Measurements from ENCODE around the gene OR6C74.

The OR6C74 gene

DNA sequence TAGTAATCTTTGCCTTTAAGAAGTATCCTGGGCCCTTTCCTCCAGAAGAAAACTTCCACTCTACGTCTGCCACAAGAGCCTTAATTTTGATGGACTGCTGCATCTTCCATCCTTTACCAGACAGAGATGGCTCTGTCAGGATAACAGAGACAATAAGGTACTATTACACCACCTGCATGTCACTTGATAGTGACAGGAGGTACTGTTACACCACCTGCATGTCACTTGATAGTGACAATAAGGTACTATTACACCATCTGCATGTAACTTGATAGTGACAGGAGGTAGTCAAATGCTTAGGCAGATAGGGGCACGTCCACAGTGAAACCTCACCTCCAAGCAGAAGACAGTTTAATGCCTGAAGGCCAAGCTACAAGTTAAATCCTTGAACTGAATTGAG is 13.9 kb downstream of the OR6C74 start:
- no peak overlapping the region for H3K4ac ChIP-seq (ENCODE audit: low read depth in 1 of 2, low read length in 2 of 2)
- no peak overlapping the region for H3K23ac ChIP-seq (ENCODE audit: low read length in 2 of 2)
- H3K4me1 ChIP-seq (ENCODE audit: control insufficient read depth, insufficient read depth, low read depth, low read length), result no peaks in the 10 kb centered on the region
- H2AK5ac ChIP-seq (ENCODE audit: low read length, severe bottlenecking), result no peak overlapping the region
- H3K9ac ChIP-seq (ENCODE audit: low read length), result no peak overlapping the region
- H2BK12ac ChIP-seq (ENCODE audit: low read length in 2 of 2), result no peak overlapping the region
- H3K14ac ChIP-seq (ENCODE audit: low read length in 2 of 2), result no peak overlapping the region
- WGBS, result 56% methylated on average over 2 of the region's 2 CpGs
- H3K18ac ChIP-seq (ENCODE audit: low read depth in 1 of 2, low read length in 2 of 2), result no peak overlapping the region
- H3K4me2 ChIP-seq (ENCODE audit: low read length, poor library complexity, severe bottlenecking), result no peak overlapping the region
- no peak overlapping the region for H4K8ac ChIP-seq (ENCODE audit: low read length)
- H3K79me1 ChIP-seq (replicated peaks; ENCODE audit: low read length, poor library complexity, severe bottlenecking), result no peaks in the 10 kb centered on the region
- H3K27ac ChIP-seq (ENCODE audit: low read length, poor library complexity, severe bottlenecking), result no peak overlapping the region
- no peaks in the 10 kb centered on the region for H3K27me3 ChIP-seq (ENCODE audit: control insufficient read depth in 1 of 2, insufficient read depth in 1 of 2, low read length in 2 of 2)
- no peak overlapping the region for H2BK15ac ChIP-seq (ENCODE audit: low read depth, poor library complexity, severe bottlenecking)
- DNase-seq, result no peak
- H2BK5ac ChIP-seq (ENCODE audit: low read depth, low read length, poor library complexity, severe bottlenecking), result no peak overlapping the region
- H3K9me3 ChIP-seq (ENCODE audit: control insufficient read depth, low read length), result no peaks in the 10 kb centered on the region
- no peak overlapping the region for H2AFZ ChIP-seq (ENCODE audit: low read depth, low read length)
- H4K91ac ChIP-seq (ENCODE audit: low read length), result no peak overlapping the region
- H2BK120ac ChIP-seq (ENCODE audit: low read depth, low read length), result no peak overlapping the region
- no peak overlapping the region for H3K4me3 ChIP-seq (ENCODE audit: insufficient read depth in 1 of 2, low read depth in 1 of 2, low read length in 2 of 2)
- no peaks in the 10 kb centered on the region for H3K36me3 ChIP-seq (ENCODE audit: control insufficient read depth in 1 of 2, insufficient read depth in 2 of 2, low read depth in 1 of 2, low read length in 2 of 2)

DNA sequence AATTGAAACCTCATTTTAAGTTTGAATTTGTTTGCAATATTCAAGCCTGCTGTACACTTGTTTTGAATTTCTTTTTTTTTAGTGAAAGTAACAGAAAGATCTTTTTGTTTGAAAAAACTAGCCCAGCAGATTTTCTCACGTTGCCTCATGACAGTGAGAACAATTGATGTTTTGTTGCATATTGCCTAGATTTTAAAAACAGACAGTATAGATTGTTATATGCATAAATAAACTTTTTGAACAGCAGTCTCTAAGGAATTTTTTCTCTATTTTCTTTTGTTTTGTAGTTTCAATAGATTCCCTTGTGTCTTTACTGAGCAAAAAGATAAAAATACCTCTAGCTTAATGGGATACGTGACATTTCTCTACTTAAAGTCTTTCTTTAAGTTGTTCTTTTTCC is 36.6 kb downstream of the OR6C74 start:
- H3K14ac ChIP-seq (ENCODE audit: low read length in 2 of 2), result no peak overlapping the region
- H2BK5ac ChIP-seq (ENCODE audit: low read depth, low read length, poor library complexity, severe bottlenecking), result no peak overlapping the region
- no peak overlapping the region for H2BK12ac ChIP-seq (ENCODE audit: low read length in 2 of 2)
- no peak for DNase-seq
- H3K27me3 ChIP-seq (ENCODE audit: control insufficient read depth in 1 of 2, insufficient read depth in 1 of 2, low read length in 2 of 2), result no peaks in the 10 kb centered on the region
- no peak overlapping the region for H3K9ac ChIP-seq (ENCODE audit: low read length)
- H3K23ac ChIP-seq (ENCODE audit: low read length in 2 of 2), result no peak overlapping the region
- no peaks in the 10 kb centered on the region for H3K4me1 ChIP-seq (ENCODE audit: control insufficient read depth, insufficient read depth, low read depth, low read length)
- H3K18ac ChIP-seq (ENCODE audit: low read depth in 1 of 2, low read length in 2 of 2), result no peak overlapping the region
- H4K8ac ChIP-seq (ENCODE audit: low read length), result no peak overlapping the region
- no peaks in the 10 kb centered on the region for H3K36me3 ChIP-seq (ENCODE audit: control insufficient read depth in 1 of 2, insufficient read depth in 2 of 2, low read depth in 1 of 2, low read length in 2 of 2)
- H3K9me3 ChIP-seq (ENCODE audit: control insufficient read depth, low read length), result peaks cover 10% of the 10 kb centered on the region
- no peaks in the 10 kb centered on the region for H3K79me1 ChIP-seq (replicated peaks; ENCODE audit: low read length, poor library complexity, severe bottlenecking)
- no peak overlapping the region for H2BK15ac ChIP-seq (ENCODE audit: low read depth, poor library complexity, severe bottlenecking)
- no peak overlapping the region for H3K4ac ChIP-seq (ENCODE audit: low read depth in 1 of 2, low read length in 2 of 2)
- no peak overlapping the region for H4K91ac ChIP-seq (ENCODE audit: low read length)
- H3K27ac ChIP-seq (ENCODE audit: low read length, poor library complexity, severe bottlenecking), result no peak overlapping the region
- H2BK120ac ChIP-seq (ENCODE audit: low read depth, low read length), result no peak overlapping the region
- H3K4me3 ChIP-seq (ENCODE audit: insufficient read depth in 1 of 2, low read depth in 1 of 2, low read length in 2 of 2), result no peak overlapping the region
- WGBS, result no CpG with 5 or more reads among the region's 2 CpGs
- no peak overlapping the region for H3K4me2 ChIP-seq (ENCODE audit: low read length, poor library complexity, severe bottlenecking)
- no peak overlapping the region for H2AK5ac ChIP-seq (ENCODE audit: low read length, severe bottlenecking)
- no peak overlapping the region for H2AFZ ChIP-seq (ENCODE audit: low read depth, low read length)

DNA sequence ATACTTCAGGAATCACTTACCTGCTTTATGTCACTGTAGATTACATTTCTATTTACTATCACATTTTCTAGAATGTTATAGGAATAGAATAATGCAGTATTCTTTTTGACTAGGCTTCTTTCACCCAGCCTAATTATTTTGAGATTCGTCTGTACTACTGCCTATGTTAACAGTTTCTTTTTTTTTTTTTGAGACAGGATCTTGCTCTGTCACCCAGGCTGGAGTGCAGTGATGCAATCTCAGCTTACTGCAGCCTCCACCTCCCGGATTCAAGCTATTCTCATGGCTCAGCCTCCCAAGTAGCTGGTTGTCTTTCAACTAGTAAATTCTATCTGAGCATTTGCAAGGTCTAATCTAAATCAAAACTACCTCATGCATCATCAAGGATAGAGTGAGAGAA is 45.6 kb downstream of the OR6C74 start:
- WGBS, result 40% methylated on average over 2 of the region's 2 CpGs
- H2BK5ac ChIP-seq (ENCODE audit: low read depth, low read length, poor library complexity, severe bottlenecking), result no peak overlapping the region
- no peaks in the 10 kb centered on the region for H3K4me1 ChIP-seq (ENCODE audit: control insufficient read depth, insufficient read depth, low read depth, low read length)
- no peaks in the 10 kb centered on the region for H3K79me1 ChIP-seq (replicated peaks; ENCODE audit: low read length, poor library complexity, severe bottlenecking)
- no peak overlapping the region for H3K27ac ChIP-seq (ENCODE audit: low read length, poor library complexity, severe bottlenecking)
- H4K91ac ChIP-seq (ENCODE audit: low read length), result no peak overlapping the region
- no peak for DNase-seq
- H3K14ac ChIP-seq (ENCODE audit: low read length in 2 of 2), result no peak overlapping the region
- no peak overlapping the region for H3K4ac ChIP-seq (ENCODE audit: low read depth in 1 of 2, low read length in 2 of 2)
- no peaks in the 10 kb centered on the region for H3K27me3 ChIP-seq (ENCODE audit: control insufficient read depth in 1 of 2, insufficient read depth in 1 of 2, low read length in 2 of 2)
- no peak overlapping the region for H2AK5ac ChIP-seq (ENCODE audit: low read length, severe bottlenecking)
- no peaks in the 10 kb centered on the region for H3K9me3 ChIP-seq (ENCODE audit: control insufficient read depth, low read length)
- no peak overlapping the region for H3K18ac ChIP-seq (ENCODE audit: low read depth in 1 of 2, low read length in 2 of 2)
- no peak overlapping the region for H2AFZ ChIP-seq (ENCODE audit: low read depth, low read length)
- no peak overlapping the region for H3K23ac ChIP-seq (ENCODE audit: low read length in 2 of 2)
- H3K36me3 ChIP-seq (ENCODE audit: control insufficient read depth in 1 of 2, insufficient read depth in 2 of 2, low read depth in 1 of 2, low read length in 2 of 2), result no peaks in the 10 kb centered on the region
- H2BK12ac ChIP-seq (ENCODE audit: low read length in 2 of 2), result no peak overlapping the region
- H2BK120ac ChIP-seq (ENCODE audit: low read depth, low read length), result no peak overlapping the region
- no peak overlapping the region for H3K4me3 ChIP-seq (ENCODE audit: insufficient read depth in 1 of 2, low read depth in 1 of 2, low read length in 2 of 2)
- H3K4me2 ChIP-seq (ENCODE audit: low read length, poor library complexity, severe bottlenecking), result no peak overlapping the region
- no peak overlapping the region for H2BK15ac ChIP-seq (ENCODE audit: low read depth, poor library complexity, severe bottlenecking)
- no peak overlapping the region for H3K9ac ChIP-seq (ENCODE audit: low read length)
- H4K8ac ChIP-seq (ENCODE audit: low read length), result no peak overlapping the region

Data from mesenchymal stem cell (in vitro differentiated cells and primary cell).